Endodermal cell (in vitro differentiated cells): Measurements from ENCODE around the gene PRPF6. TPM values are rescaled to one million over a fixed set of nuclear protein-coding genes. Genes with fewer than 3 reads are reported as not detected.

ENCODE experiments used
- DNase-seq: peaks from one replicate; pipeline ENCODE4 v3.0.0-alpha.2; 2017
- H3K27ac ChIP-seq: 2 replicates; pipeline ENCODE4 v1.5.1; 2013; ENCODE audit warnings: mild to moderate bottlenecking, low read depth, low read length, moderate library complexity
- H3K27me3 ChIP-seq: 2 replicates; pipeline ENCODE4 v1.6.1; 2013; ENCODE audit warnings: mild to moderate bottlenecking, low read length, moderate library complexity; ENCODE audit not compliant: insufficient read depth, control insufficient read depth, poor library complexity, severe bottlenecking
- H3K36me3 ChIP-seq: 2 replicates; pipeline ENCODE4 v1.7.0; 2013; ENCODE audit warnings: mild to moderate bottlenecking, low read length, moderate library complexity; ENCODE audit not compliant: control insufficient read depth, insufficient read depth
- H3K4me1 ChIP-seq: one replicate; pipeline ENCODE4 v1.7.0; 2013; ENCODE audit warnings: low read length; ENCODE audit not compliant: control insufficient read depth, insufficient read depth
- H3K4me3 ChIP-seq: 2 replicates; pipeline ENCODE4 v1.5.1; 2013; ENCODE audit warnings: mild to moderate bottlenecking, low read length, moderate library complexity
- H3K9ac ChIP-seq: 2 replicates; pipeline ENCODE4 v1.6.1; 2013; ENCODE audit warnings: mild to moderate bottlenecking, low read length, moderate library complexity; ENCODE audit not compliant: poor library complexity, severe bottlenecking; ENCODE audit errors: extremely low read depth
- H3K9me3 ChIP-seq: 2 replicates; pipeline ENCODE4 v1.6.1; 2013; ENCODE audit warnings: mild to moderate bottlenecking, low read length, moderate library complexity; ENCODE audit not compliant: control insufficient read depth
- H3K27ac Mint-ChIP-seq: 2 replicates; pipeline ENCODE4 v1.8.0; 2020; ENCODE audit warnings: mixed read lengths
- H3K27me3 Mint-ChIP-seq: 2 replicates; pipeline ENCODE4 v1.8.0; 2021; ENCODE audit warnings: mild to moderate bottlenecking, mixed read lengths; ENCODE audit not compliant: insufficient read depth
- H3K36me3 Mint-ChIP-seq: 2 replicates; pipeline ENCODE4 v1.8.0; 2020; ENCODE audit warnings: low read depth, mixed read lengths
- H3K4me1 Mint-ChIP-seq: 2 replicates; pipeline ENCODE4 v1.8.0; 2020; ENCODE audit warnings: mixed read lengths
- H3K4me3 Mint-ChIP-seq: 2 replicates; pipeline ENCODE4 v1.8.0; 2020; ENCODE audit warnings: mild to moderate bottlenecking, moderate library complexity, mixed read lengths
- H3K9me3 Mint-ChIP-seq: 2 replicates; pipeline ENCODE4 v1.8.0; 2020; ENCODE audit warnings: mild to moderate bottlenecking, mixed read lengths
- CTCF ChIP-seq: fragments of 200-600 bp; sonication (generic); conservative IDR thresholded peaks from 2 replicates; pipeline ENCODE4 v1.5.0; 2021; ENCODE audit warnings: antibody characterized with exemption, mild to moderate bottlenecking
- WGBS, 2 experiments: methylation state at CpG; one replicate each; pipeline versions ENCODE4 v1.1.5 to v1.1.7; 2013; ENCODE audit warnings: missing lambda C conversion rate in 2 of 2, mixed read lengths in 1 of 2; ENCODE audit not compliant: insufficient coverage in 1 of 2, insufficient read length in 1 of 2; 5-methylcytosine and 5-hydroxymethylcytosine counted together
- total RNA-seq, 2 donors: library from RNA; stranded (reverse); fragmentation: NEBNext Ultra II Directional in 1 of 2; extraction: Animal tissue kit (Norgen Biotek cat#: 25700) in 1 of 2; gene quantifications; 2 replicates in 1 of 2; 3 replicates in 1 of 2; pipeline ENCODE4 v1.2.1, GENCODE V29; 2021

The PRPF6 gene
- total RNA-seq, 2 donors from 2014 or later, result 73.3 to 73.9 TPM

DNA sequence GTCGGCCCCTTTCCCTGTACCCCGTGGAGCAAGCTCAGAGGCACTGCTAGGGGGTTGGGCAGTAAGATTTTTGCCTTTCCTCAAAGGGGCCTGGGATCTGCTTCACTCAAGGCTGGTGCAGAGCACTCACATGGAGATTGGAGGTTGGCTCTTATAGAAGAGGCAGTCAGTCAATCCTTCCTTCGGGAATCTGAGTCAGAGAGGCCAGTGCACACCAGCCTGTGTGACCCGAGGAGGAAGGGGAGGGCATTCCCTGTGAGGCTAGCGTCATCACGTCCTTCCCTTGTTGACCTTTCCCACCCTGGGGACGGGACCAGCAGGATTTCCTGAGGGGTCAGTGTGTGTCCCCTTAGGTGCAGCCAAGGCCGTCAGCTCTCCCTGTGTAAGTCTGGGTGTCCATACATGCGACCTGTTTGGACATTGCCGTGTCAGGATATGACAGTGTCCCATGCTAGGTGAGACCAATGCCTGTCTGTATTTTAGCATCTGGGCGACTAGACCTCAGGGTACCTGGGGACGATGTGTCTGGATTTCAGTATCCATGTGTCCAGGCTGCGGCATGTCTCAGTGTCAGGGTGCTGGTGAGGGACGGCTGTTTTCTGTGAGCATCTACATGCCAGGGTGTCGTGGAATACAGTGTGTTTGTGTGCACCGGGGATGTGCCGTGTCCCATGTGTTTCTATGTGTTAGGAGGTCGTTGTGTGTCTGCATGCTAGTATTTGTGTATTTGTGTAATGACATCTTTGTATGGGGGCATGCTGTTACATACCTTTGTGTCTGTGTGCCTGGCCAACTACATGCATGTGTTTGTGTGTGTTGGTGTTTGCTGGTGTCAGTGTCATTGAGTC is 8.4 kb upstream of the PRPF6 start:
- Mint-ChIP-seq H3K4me1 (peaks cover 3% of the 10 kb centered on the region), H3K4me3 (no peak overlapping the region), H3K36me3 (peaks cover 13% of the 10 kb centered on the region), H3K27ac (no peak overlapping the region), H3K9me3 (peaks cover 4% of the 10 kb centered on the region), H3K27me3 (peaks cover 29% of the 10 kb centered on the region)
- WGBS, 2 experiments, result 85 to 89% methylated on average over 15 to 18 of the region's 18 CpGs
- H3K27ac ChIP-seq, result no peak overlapping the region
- TF ChIP-seq CTCF, result no peak
- no peak overlapping the region for H3K9ac ChIP-seq
- peaks cover 10% of the 10 kb centered on the region for H3K27me3 ChIP-seq
- H3K36me3 ChIP-seq, result peaks cover 8% of the 10 kb centered on the region
- H3K4me1 ChIP-seq, result peaks cover 4% of the 10 kb centered on the region
- peak; percentile 37 for DNase-seq
- H3K4me3 ChIP-seq, result no peak overlapping the region
- H3K9me3 ChIP-seq, result peaks cover 8% of the 10 kb centered on the region

GRCh38 chr20:63973160-63973479 is 7.8 kb upstream of the PRPF6 start:
- H3K9me3 Mint-ChIP-seq, result peaks cover 4% of the 10 kb centered on the region
- H3K36me3 Mint-ChIP-seq, result peaks cover 8% of the 10 kb centered on the region
- Histone ChIP-seq H3K9me3 (peaks cover 2% of the 10 kb centered on the region), H3K4me1 (peaks cover 4% of the 10 kb centered on the region), H3K36me3 (peaks cover 2% of the 10 kb centered on the region), H3K4me3 (no peak overlapping the region), H3K27me3 (peaks cover 10% of the 10 kb centered on the region), H3K9ac (no peak overlapping the region), H3K27ac (no peak overlapping the region)
- WGBS, 2 experiments, result 96 to 100% methylated on average over 3 of the region's 3 CpGs
- peaks cover 31% of the 10 kb centered on the region for H3K27me3 Mint-ChIP-seq
- DNase-seq, result no peak
- H3K4me3 Mint-ChIP-seq, result peak overlapping the region; percentile 32
- no peak for TF ChIP-seq CTCF
- no peak overlapping the region for H3K27ac Mint-ChIP-seq
- H3K4me1 Mint-ChIP-seq, result peaks cover 3% of the 10 kb centered on the region

DNA sequence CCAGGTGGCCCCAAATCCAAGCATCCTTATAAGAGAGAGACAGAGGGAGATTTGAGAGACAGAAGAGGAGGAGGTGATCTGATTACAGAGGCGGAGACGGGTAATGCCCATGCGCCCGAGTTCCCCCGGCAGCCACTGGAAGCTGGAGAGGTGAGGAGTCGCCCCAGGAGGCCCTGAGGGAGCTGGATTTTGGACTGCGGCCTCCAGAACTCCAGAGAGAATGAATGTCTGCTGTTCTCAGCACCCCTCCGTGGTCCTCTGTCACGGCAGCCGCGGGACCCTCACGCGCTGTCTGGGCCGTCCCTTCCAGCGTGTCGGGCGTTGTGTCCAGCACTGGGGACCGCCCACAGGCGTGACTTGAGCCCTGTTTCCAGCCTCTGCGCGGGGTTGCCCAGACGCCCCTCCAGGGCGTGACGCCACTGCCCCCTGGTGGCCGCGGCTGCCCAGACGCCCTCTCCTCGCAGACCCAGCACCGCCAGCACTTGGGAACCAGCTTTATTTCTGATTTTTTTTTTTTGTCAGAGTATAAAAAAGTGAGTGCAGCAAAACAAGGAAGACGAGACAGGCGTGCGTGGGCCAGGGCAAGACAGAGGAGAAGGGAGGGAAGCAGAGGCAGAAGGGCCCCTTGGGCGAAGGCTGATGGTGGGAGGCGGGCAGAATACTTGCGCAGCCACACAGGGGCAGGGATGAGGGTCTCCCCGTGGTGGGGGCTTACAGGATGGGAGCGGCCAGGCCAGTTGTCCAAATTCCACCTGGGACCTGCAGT is 7.1 kb upstream of the PRPF6 start:
- Histone ChIP-seq H3K27ac (no peak overlapping the region), H3K9me3 (no peaks in the 10 kb centered on the region), H3K27me3 (peaks cover 10% of the 10 kb centered on the region), H3K36me3 (no peaks in the 10 kb centered on the region), H3K4me1 (peaks cover 1% of the 10 kb centered on the region), H3K4me3 (peak overlapping the region; percentile 58), H3K9ac (no peak overlapping the region)
- 15 to 20% methylated on average over 24 to 37 of the region's 37 CpGs for WGBS, 2 experiments
- H3K27me3 Mint-ChIP-seq, result peaks cover 31% of the 10 kb centered on the region
- peak; percentile 99 for TF ChIP-seq CTCF
- H3K4me3 Mint-ChIP-seq, result peak overlapping the region; percentile 32
- peaks cover 4% of the 10 kb centered on the region for H3K36me3 Mint-ChIP-seq
- H3K9me3 Mint-ChIP-seq, result peaks cover 1% of the 10 kb centered on the region
- peaks cover 2% of the 10 kb centered on the region for H3K4me1 Mint-ChIP-seq
- peak; percentile 95 for DNase-seq
- no peak overlapping the region for H3K27ac Mint-ChIP-seq
